GM04503 (cell line): ENCODE results near the gene AKT1.

Source experiments
- DNase-seq: peaks from one replicate; pipeline ENCODE4 v3.0.0-alpha.2; 2012; ENCODE audit warnings: low read depth

Gene AKT1

GRCh38 chr14:104772707-104773504 is 22.6 kb downstream of the AKT1 start:
- no peak for DNase-seq

- DNase-seq, result no peak
Measured at GRCh38 chr14:104771918-104772706, 23.4 kb downstream of the AKT1 start.

- no peak for DNase-seq
Measured at GRCh38 chr14:104771374-104771773, 24.2 kb downstream of the AKT1 start.

- no peak for DNase-seq
Measured at GRCh38 chr14:104770851-104771272, 24.7 kb downstream of the AKT1 start.

GRCh38 chr14:104770072-104770579 is 25.4 kb downstream of the AKT1 start:
- no peak for DNase-seq

GRCh38 chr14:104769324-104770071 is 26.1 kb downstream of the AKT1 start:
- no peak for DNase-seq

- no peak for DNase-seq
Measured at GRCh38 chr14:104768437-104769323, 26.9 kb downstream of the AKT1 start.

- no peak for DNase-seq
Measured at GRCh38 chr14:104767634-104767918, 28.0 kb downstream of the AKT1 start.

GRCh38 chr14:104766863-104767633 is 28.5 kb downstream of the AKT1 start:
- DNase-seq, result no peak

- DNase-seq, result no peak
Measured at GRCh38 chr14:104766256-104766862, 29.2 kb downstream of the AKT1 start.

GRCh38 chr14:104765517-104765916 is 30.0 kb downstream of the AKT1 start:
- DNase-seq, result no peak

GRCh38 chr14:104758981-104759969 is 36.3 kb downstream of the AKT1 start:
- no peak for DNase-seq

GRCh38 chr14:104757681-104758392 is 37.7 kb downstream of the AKT1 start:
- no peak for DNase-seq

- DNase-seq, result no peak
Measured at GRCh38 chr14:104757238-104757585, 38.3 kb downstream of the AKT1 start.

- DNase-seq, result no peak
Measured at GRCh38 chr14:104756477-104757237, 38.9 kb downstream of the AKT1 start.

GRCh38 chr14:104755621-104756020 is 39.9 kb downstream of the AKT1 start:
- DNase-seq, result no peak

GRCh38 chr14:104754213-104754851 is 41.2 kb downstream of the AKT1 start:
- no peak for DNase-seq
